SK-N-MC (cell line): Measurements from ENCODE around the gene CA10.

ENCODE experiments used
- EZH2 ChIP-seq: fragments of 200-600 bp; sonication (generic); IDR thresholded peaks from one replicate; pipeline ENCODE4 v1.6.1; 2017; ENCODE audit warnings: antibody characterized with exemption
- FOXP2 ChIP-seq: optimal IDR thresholded peaks from 2 replicates; pipeline ENCODE3; 2011; ENCODE audit warnings: mild to moderate bottlenecking, moderate library complexity; ENCODE audit not compliant: insufficient read depth; ENCODE audit errors: extremely low read length, control extremely low read depth
- POLR2AphosphoS5 ChIP-seq: IDR thresholded peaks from 2 replicates; pipeline ENCODE4 v1.6.1; 2012; ENCODE audit warnings: mild to moderate bottlenecking, low read depth, low read length, borderline replicate concordance

DNA sequence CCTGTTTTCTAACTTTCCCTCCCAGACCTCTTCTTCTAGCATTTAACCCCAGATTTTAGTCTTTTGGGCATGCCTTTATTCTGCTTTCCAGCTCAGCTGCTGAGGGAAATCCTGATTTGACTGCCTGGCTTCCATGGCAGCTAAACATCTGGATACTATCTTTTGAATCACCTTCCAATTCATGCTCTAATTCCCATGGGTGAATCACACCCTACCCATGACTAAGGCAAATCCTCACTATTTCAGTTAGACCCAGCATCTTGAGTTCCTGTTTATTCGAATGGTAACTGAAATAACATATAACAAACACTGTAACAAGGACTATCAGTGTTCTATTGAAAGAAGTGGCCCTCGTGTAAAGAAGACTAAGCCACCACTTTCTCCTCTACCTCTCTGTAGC lies 29.8 kb downstream of the CA10 start:
- TF ChIP-seq EZH2 (no peak), POLR2AphosphoS5 (no peak), FOXP2 (no peak)
